Ovary (tissue), 3 donors: ENCODE results near the gene SLC6A16.

ENCODE experiments used
- POLR2A ChIP-seq: fragments of 450-650 bp; IDR thresholded peaks from one replicate; pipeline ENCODE4 v1.6.1; 2017; ENCODE audit warnings: antibody characterized with exemption, mild to moderate bottlenecking, moderate library complexity
- TF ChIP-seq, protein P1 (sequence below), 3 donors: fragments of 450-650 bp in 2 of 3; fragments of 200-600 bp in 1 of 3; IDR thresholded peaks; one replicate each; pipeline versions ENCODE4 v1.5.1 to v1.8.0; 2016 to 2022; ENCODE audit warnings: antibody characterized with exemption in 3 of 3, mild to moderate bottlenecking in 1 of 3
- donor health status: DM: no; HTN: no; CAD: no.

DNA sequence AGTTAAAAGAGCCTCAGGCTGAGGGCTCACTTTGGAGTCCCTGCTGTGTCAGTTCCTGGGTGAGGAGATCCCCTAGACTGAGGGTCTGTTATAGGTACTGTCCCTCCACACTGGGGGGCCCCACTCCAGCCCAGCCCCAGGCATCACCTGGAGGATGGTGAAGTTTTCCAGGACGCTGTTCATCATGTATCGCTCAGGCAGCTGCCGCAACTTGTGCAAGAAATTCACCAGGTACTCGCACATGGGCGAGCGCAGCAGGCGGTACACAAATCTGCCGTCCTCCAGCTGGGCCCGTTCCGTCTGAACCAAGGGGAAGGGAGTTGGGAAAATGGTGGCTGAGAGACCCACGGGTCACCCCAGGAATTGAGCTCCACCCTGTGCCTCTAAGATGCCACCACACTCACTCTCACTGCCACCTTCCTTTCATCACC lies 17.3 kb upstream of the SLC6A16 start:
- TF ChIP-seq, protein P1, sequence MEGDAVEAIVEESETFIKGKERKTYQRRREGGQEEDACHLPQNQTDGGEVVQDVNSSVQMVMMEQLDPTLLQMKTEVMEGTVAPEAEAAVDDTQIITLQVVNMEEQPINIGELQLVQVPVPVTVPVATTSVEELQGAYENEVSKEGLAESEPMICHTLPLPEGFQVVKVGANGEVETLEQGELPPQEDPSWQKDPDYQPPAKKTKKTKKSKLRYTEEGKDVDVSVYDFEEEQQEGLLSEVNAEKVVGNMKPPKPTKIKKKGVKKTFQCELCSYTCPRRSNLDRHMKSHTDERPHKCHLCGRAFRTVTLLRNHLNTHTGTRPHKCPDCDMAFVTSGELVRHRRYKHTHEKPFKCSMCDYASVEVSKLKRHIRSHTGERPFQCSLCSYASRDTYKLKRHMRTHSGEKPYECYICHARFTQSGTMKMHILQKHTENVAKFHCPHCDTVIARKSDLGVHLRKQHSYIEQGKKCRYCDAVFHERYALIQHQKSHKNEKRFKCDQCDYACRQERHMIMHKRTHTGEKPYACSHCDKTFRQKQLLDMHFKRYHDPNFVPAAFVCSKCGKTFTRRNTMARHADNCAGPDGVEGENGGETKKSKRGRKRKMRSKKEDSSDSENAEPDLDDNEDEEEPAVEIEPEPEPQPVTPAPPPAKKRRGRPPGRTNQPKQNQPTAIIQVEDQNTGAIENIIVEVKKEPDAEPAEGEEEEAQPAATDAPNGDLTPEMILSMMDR (IDR thresholded peaks at IDR 0.05) = no peak
- TF ChIP-seq POLR2A = no peak
